Measurements from ENCODE around the gene S100A13. TPM values are rescaled to one million over a fixed set of nuclear protein-coding genes. Genes with fewer than 3 reads are reported as not detected.

The S100A13 gene
- total RNA-seq, 2 donors from 2014 or later = 114 to 314 TPM

DNA sequence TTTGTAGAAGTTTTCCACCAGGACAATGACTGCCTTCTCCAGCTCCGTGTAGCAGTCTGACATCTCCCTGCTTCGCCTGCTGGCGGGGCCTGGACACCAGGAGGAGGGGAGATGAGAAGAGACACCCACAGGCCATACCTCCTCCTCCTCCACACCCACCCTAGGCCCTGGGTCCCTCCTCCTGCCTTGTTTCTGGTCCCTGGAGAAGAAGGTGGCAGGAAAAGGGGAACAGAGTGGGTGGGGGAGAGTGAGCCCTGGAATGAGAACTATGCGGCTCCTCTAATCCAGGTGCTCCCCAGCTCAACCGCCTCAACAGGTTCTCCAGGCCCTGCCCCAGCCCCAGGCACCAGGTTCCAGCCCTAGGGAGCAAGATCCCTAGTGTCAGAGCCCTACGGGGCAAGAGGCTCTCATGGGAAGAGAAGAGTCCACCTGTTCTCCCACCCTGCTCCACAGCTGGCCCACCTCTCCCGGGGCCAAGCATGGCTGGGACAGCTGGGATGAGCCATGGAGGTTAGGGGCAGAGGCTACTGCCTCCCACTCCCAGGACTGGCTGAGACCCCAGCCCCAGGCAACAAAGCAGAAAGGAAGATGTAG is 19.1 kb downstream of the S100A13 start:
- Histone ChIP-seq H3K27me3 (no peaks in the 10 kb centered on the region), H3K4me3 (peak overlapping the region; percentile 28 to 38), H3K4me1 (peaks cover 0 to 45% of the 10 kb centered on the region in 2 donors), H3K9me3 (no peaks in the 10 kb centered on the region), H3K27ac (peak overlapping the region; percentile 91 to 93), H3K36me3 (peaks cover 16% of the 10 kb centered on the region)
- TF ChIP-seq, protein P1, sequence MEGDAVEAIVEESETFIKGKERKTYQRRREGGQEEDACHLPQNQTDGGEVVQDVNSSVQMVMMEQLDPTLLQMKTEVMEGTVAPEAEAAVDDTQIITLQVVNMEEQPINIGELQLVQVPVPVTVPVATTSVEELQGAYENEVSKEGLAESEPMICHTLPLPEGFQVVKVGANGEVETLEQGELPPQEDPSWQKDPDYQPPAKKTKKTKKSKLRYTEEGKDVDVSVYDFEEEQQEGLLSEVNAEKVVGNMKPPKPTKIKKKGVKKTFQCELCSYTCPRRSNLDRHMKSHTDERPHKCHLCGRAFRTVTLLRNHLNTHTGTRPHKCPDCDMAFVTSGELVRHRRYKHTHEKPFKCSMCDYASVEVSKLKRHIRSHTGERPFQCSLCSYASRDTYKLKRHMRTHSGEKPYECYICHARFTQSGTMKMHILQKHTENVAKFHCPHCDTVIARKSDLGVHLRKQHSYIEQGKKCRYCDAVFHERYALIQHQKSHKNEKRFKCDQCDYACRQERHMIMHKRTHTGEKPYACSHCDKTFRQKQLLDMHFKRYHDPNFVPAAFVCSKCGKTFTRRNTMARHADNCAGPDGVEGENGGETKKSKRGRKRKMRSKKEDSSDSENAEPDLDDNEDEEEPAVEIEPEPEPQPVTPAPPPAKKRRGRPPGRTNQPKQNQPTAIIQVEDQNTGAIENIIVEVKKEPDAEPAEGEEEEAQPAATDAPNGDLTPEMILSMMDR (IDR thresholded peaks at IDR 0.05) = no peak
- DNase-seq (ENCODE audit: low spot score) = no peak

DNA sequence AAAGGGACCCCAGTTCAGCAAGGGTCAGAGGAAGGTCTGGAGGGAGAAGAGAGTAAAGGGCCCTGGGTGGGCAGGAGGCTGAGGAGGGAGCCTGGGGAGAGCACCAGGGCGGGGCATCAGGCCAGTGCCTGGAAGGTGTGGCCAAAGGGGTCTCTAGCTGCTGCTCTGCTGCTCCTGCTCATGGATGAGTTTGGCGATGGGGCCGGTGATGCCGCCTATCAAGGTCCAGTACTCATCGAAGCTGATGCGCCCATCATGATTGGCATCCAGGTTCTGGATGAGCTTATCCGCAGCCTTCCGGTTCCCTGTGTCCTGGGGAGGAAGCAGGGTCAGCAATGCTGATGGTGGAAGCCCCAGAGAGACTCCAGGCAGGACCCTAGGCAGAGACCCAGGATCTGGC is 19.9 kb downstream of the S100A13 start:
- H3K4me3 ChIP-seq = peak overlapping the region in 1 of 2 donors; percentile 38
- TF ChIP-seq, protein P1 (IDR thresholded peaks at IDR 0.05) = no peak
- H3K9me3 ChIP-seq = no peaks in the 10 kb centered on the region
- H3K27me3 ChIP-seq = no peaks in the 10 kb centered on the region
- peaks cover 16% of the 10 kb centered on the region for H3K36me3 ChIP-seq
- peaks cover 0 to 42% of the 10 kb centered on the region in 2 donors for H3K4me1 ChIP-seq
- no peak for DNase-seq (ENCODE audit: low spot score)
- H3K27ac ChIP-seq = peak overlapping the region; percentile 91 to 93

DNA sequence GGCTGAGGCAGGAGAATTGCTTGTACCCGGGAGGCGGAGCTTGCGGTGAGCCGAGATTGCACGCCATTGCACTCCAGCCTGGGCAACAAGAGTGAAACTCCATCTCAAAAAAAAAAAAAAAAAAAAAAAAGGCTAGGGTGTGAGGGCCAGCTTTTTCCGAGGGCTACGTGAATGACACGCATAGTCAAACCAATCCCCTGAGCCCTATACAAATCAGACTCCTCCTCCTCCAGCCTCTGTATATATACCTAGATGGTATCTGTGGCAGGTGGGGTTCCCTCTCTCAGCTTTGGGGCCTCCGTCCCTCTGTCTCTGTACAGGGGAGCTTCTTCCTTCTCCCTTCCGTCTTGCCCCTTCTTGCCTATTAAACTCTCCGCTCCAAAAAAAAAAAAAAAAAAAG is 21.1 kb downstream of the S100A13 start:
- no peak overlapping the region for H3K27ac ChIP-seq
- no peak for DNase-seq (ENCODE audit: low spot score)
- H3K4me3 ChIP-seq = no peak overlapping the region
- peaks cover 16% of the 10 kb centered on the region for H3K36me3 ChIP-seq
- H3K4me1 ChIP-seq = peaks cover 0 to 38% of the 10 kb centered on the region in 2 donors
- no peaks in the 10 kb centered on the region for H3K27me3 ChIP-seq
- TF ChIP-seq, protein P1 (IDR thresholded peaks at IDR 0.05) = no peak
- no peaks in the 10 kb centered on the region for H3K9me3 ChIP-seq

DNA sequence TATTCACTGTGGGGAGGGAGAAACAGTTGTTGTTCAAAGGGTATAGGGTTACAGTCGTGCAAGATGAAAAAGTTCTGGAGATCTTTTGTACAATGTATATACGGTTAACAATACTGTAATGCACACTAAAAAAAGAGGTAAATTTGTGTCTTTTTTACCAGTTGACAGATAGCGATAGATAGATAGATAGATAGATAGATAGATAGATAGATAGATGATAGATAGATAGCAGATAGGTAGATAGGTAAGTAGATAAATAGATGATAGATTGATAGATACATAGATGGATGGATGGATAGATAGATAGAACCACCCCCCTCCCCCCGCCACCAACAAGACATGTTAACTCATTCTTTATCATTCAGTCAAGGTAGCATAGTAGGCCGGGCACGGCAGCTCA is 24.6 kb downstream of the S100A13 start:
- no peaks in the 10 kb centered on the region for H3K9me3 ChIP-seq
- H3K4me3 ChIP-seq = no peak overlapping the region
- H3K27ac ChIP-seq = no peak overlapping the region
- peaks cover 13% of the 10 kb centered on the region for H3K36me3 ChIP-seq
- DNase-seq (ENCODE audit: low spot score) = no peak
- TF ChIP-seq, protein P1 (IDR thresholded peaks at IDR 0.05) = no peak
- H3K4me1 ChIP-seq = peaks cover 0 to 4% of the 10 kb centered on the region in 2 donors
- no peaks in the 10 kb centered on the region for H3K27me3 ChIP-seq

DNA sequence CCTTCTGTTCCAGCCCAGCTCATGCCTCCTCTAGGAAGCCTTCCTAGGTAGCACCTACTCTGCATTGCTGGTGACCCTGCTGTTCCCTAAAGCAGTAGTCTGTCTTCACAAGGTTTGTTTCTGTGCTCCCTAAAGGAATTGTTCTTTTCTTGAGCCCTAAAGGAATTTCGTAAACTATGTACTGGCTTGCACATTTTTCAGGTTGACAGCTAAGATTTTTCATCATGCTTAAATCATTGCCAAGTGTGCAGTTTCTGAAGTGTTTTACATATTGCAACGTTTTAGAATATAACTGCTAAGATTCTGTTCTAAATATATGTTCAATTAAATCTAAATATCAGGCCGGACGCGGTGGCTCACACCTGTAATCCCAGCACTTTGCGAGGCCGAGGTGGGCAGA is 27.5 kb downstream of the S100A13 start:
- H3K4me3 ChIP-seq = no peak overlapping the region
- no peaks in the 10 kb centered on the region for H3K36me3 ChIP-seq

More for the DNA sequence above, 27.5 kb downstream of the S100A13 start:
- Histone ChIP-seq H3K27me3 (no peaks in the 10 kb centered on the region), H3K27ac (no peak overlapping the region), H3K9me3 (no peaks in the 10 kb centered on the region), H3K4me1 (no peaks in the 10 kb centered on the region)
- DNase-seq (ENCODE audit: low spot score) = no peak
- TF ChIP-seq, protein P1 (IDR thresholded peaks at IDR 0.05) = no peak

Data from right atrium auricular region (tissue), 2 donors.